Stimulated activated CD4-positive, alpha-beta T cell treated with anti-CD3 and anti-CD28 coated beads, Interleukin-2, amount 100 ng/mL, for 4 hours (primary cell): ENCODE data around the gene NGRN.
"Not testable (repeated sequence)": the region's sequence is repeated elsewhere in the genome, so short reads cannot be mapped to it uniquely, and the experiment has no call there.

ENCODE experiments used
- DNase-seq: peaks from one replicate; pipeline ENCODE4 v3.0.0-alpha.2; 2020; ENCODE audit warnings: low read depth

Gene NGRN

GRCh38 chr15:90281637-90282036 lies 16.2 kb downstream of the NGRN start:
- not testable (repeated sequence) for DNase-seq

- DNase-seq = peak; percentile 25
Observed at GRCh38 chr15:90286678-90287077, 21.2 kb downstream of the NGRN start.

- DNase-seq = no peak
Observed at GRCh38 chr15:90287101-90287500, 21.6 kb downstream of the NGRN start.

- DNase-seq = no peak
Observed at GRCh38 chr15:90287946-90288345, 22.5 kb downstream of the NGRN start.

- DNase-seq = no peak
Observed at GRCh38 chr15:90291679-90292356, 26.3 kb downstream of the NGRN start.

GRCh38 chr15:90293040-90293810 lies 27.8 kb downstream of the NGRN start:
- peak; percentile 52 for DNase-seq

- no peak for DNase-seq
Observed at GRCh38 chr15:90294159-90294558, 28.7 kb downstream of the NGRN start.

- no peak for DNase-seq
Observed at GRCh38 chr15:90294601-90295269, 29.3 kb downstream of the NGRN start.

- no peak for DNase-seq
Observed at GRCh38 chr15:90295270-90295648, 29.8 kb downstream of the NGRN start.

GRCh38 chr15:90296316-90296884 lies 30.9 kb downstream of the NGRN start:
- DNase-seq = not testable (repeated sequence)

- DNase-seq = no peak
Observed at GRCh38 chr15:90297021-90297420, 31.5 kb downstream of the NGRN start.

- DNase-seq = no peak
Observed at GRCh38 chr15:90300541-90300940, 35.1 kb downstream of the NGRN start.

- DNase-seq = peak; percentile 12
Observed at GRCh38 chr15:90300988-90301706, 35.7 kb downstream of the NGRN start.

- no peak for DNase-seq
Observed at GRCh38 chr15:90301707-90302300, 36.3 kb downstream of the NGRN start.

- DNase-seq = not testable (repeated sequence)
Observed at GRCh38 chr15:90305355-90305754, 39.9 kb downstream of the NGRN start.

- no peak for DNase-seq
Observed at GRCh38 chr15:90305932-90306331, 40.5 kb downstream of the NGRN start.

- DNase-seq = no peak
Observed at GRCh38 chr15:90306560-90306959, 41.1 kb downstream of the NGRN start.

- DNase-seq = no peak
Observed at GRCh38 chr15:90307661-90308060, 42.2 kb downstream of the NGRN start.

- DNase-seq = no peak
Observed at GRCh38 chr15:90309020-90309419, 43.5 kb downstream of the NGRN start.

GRCh38 chr15:90315278-90315982 lies 50.0 kb downstream of the NGRN start:
- DNase-seq = no peak

- DNase-seq = no peak
Observed at GRCh38 chr15:90316139-90316538, 50.7 kb downstream of the NGRN start.
